DMS53 treated with DMSO at 0.1 percent for 48 hours (cell line): Measurements from ENCODE around the gene DHPS.

Experiments used
- DNase-seq: peaks from one replicate; lab custom pipeline; 2025; ENCODE audit not compliant: unreplicated experiment; lab: John Stamatoyannopoulos, UW

DHPS gene

DNA sequence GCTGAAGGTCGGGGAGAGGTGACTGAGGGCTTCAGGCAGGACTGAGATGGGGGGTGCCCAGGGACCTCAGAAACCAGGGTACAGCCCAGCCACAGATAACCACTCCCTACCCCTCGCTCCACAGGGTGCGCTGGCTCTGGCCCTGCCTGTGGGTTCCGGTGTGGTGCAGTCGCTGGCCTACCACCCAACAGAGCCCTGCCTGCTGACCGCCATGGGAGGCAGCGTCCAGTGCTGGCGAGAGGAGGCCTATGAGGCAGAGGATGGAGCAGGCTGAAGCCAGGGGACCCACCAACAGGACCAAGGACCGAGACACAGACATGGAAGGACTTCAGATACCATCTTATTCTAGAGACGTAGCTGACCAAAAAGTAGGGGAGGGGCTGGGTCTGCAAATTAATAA is 6.3 kb downstream of the DHPS start:
- no peak for DNase-seq

DNA sequence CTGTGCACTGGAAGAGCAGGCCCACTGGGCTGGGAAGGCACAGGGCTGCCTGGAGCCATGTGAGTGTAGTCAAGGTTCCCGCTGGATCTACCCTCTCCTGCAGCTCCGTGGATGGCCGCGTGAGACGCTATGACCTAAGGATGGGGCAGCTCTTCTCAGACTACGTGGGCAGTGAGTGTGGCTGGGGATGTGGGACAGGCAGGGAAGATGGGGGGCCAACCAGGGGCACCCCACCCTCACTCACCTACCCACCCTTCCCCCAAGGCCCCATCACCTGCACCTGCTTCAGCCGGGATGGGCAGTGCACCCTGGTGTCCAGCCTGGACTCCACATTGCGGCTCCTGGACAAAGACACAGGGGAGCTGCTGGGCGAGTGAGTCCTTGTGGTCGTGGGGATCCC is 8.9 kb downstream of the DHPS start:
- no peak for DNase-seq

DNA sequence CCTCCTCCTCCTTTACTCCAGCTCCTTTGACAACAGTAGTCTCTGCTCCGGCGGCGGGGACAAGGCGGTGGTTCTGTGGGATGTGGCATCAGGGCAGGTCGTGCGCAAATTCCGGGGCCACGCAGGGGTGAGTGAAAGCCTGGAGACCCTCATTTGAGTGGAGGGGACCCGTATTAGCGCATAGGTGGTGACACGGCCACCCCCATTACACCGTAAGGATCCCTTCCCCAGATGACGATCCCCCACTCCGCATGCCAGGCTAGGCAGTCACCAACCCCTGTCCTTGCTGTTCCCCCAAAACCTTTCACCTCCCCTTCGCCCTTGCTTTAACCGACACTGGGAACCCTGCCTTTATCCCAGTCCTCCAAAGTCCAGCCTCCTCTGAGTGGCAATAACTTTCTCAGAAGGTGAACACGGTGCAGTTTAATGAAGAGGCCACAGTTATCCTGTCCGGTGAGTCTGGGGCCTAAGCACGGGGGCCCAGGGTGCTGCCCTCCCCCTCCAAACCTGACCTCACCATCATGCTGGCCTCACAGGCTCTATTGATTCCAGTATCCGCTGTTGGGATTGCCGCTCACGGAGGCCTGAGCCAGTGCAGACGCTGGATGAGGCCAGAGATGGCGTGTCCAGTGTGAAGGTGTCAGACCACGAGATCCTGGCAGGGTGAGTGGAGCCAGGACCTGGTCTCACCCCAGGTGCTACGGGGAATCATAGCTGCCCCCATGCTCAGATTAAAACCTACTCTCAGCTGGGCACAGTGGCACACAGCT is 11.3 kb downstream of the DHPS start:
- no peak for DNase-seq

DNA sequence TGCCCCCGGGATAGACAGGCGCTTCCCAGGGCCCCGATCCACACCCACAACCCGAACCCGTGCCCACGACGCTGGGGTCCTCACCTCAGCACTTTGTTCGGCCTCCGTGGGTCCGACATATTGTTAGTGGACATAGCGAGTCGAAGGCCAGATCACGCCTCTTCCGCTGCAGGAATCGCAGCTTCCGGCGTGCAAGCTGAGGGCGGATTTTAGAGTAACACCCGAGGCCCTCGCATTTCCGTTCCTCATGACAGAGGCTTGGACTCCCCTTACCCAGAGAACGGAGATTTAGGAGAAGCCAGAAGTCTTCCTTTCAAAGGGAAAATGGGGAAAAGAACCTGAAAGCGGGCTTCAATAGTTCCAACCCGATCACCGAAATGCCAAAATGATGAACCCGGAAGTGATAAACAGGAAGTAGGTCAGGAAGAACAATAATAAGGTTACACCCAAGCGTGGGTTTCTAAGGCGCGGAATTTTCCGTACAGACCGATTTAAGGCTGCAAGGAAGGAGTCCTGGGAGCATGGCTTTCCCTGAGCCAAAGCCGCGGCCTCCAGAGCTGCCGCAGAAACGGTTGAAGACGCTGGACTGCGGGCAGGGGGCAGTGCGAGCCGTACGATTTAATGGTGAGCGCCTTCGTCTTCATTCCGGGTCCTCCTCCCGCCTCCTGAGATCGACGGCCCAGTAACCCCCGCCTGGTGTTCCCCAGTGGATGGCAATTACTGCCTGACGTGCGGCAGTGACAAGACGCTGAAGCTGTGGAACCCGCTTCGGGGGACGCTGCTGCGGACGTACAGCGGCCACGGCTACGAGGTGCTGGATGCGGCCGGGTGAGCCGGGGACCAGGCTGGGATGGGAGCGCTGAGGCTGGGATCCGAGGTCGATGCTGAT is 12.2 kb downstream of the DHPS start:
- peak; percentile 28 for DNase-seq

DNA sequence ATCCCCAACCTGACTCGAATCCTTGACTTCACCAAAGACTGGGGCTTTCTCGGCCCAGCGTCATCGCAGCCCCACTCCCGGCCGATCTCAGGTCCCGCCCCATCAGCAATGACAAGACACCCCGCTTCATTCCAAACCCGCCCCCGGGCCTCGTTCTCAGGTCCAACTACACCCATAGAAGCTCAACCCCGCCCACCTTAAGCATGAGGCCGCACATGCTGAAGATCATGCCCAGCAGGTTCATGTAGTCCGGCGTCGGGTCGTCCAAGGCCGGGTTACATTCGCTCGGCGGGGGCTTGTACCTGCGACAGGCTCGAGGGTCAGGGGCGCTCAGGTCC is 12.8 kb downstream of the DHPS start:
- no peak for DNase-seq

GRCh38 chr19:12668346-12668745 is 13.3 kb downstream of the DHPS start:
- DNase-seq = no peak

GRCh38 chr19:12667731-12668302 is 13.9 kb downstream of the DHPS start:
- DNase-seq = no peak

DNA sequence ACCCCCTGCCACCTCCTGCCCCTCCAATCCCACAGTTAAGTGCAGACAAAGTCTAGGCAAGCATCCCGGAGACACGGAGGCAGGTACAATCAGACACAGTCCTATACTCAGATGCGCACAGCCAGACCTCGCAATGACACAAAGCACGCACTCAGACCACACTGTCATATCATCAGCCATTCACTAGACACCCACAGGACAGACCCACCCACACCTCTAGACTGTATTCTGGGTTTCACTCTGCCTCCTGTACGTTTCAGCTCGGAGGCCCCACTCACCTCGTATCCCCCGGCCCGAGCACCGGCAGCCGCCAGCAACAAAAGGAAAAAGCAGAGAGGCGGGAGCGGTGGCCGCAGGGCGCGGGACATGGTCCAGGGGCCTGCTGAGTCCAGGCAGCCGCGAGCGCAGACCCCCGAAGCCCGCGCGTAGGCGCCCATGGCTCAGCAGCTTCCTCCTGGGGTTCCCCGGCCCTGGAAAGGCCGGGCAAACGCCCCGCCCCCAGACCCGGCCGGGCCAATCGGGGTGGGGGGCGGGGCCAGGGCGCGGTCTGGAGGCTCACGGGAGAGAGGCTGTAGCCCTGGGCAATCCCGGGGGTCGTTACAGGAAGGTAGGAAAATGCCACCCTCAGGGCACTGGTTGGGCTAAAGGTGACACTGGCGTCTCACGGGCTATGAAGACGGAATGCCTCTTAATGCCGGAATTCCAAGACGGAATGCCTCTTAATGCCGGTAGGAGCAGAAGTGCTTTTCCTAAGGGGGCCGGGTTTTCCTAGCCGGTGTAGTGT is 15.2 kb downstream of the DHPS start, which contains the start of the genes MAN2B1 and WDR83:
Gene MAN2B1, minus strand, starts transcription at position 478 of the 784 bp plus-strand sequence. Its CDS starts 41 bp downstream, at position 437.
Gene WDR83, plus strand, starts transcription at position 543 of the 784 bp plus-strand sequence. CDS start 2,984 bp downstream, outside the sequence.
- DNase-seq = peak; percentile 26

DNA sequence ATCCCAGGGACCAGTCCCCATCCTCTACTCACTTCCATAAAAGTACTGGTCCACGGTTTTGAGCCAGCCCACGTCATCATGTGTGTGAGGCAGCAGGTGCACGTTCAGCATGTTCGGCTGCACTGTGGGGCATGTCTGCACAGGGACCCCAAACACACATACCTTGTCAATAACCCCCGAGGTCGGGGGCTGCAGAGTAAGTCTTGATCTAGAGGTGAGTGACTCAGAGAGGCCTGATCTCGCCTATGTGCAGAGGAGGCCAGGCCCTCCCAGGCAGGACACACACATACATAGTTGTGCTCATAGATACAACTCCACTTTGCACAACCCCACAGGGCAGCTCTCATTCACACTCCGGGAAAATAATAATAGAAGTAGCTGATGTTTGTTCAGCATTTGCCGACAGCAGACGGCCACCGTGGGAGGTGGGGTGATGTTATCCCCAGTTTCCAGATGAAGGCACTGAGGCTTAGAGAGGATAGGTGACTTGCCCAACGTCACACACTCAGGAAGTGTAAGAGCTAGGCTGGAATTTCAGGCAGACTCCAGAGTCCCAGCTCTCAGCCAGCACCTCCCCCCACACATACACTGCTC is 15.9 kb downstream of the DHPS start:
- DNase-seq = no peak

DNA sequence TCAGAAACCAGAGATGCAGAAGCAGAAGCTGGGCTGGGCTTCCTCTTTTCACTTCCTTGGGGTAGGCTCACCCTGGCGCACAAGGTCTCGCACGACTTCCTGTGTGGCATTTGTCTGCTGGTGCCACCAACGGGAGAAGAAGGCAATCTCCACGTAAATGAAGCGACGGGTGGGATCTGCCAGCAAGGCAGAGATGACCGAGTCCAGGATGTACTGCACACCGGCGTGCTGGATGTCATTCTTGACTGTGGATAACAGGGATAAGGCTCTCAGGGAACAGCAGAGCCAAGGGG is 16.5 kb downstream of the DHPS start:
- DNase-seq = no peak

- DNase-seq = no peak
Observed at GRCh38 chr19:12664406-12665280, 17.0 kb downstream of the DHPS start.

GRCh38 chr19:12660980-12661379 is 20.7 kb downstream of the DHPS start:
- DNase-seq = no peak

- DNase-seq = no peak
Observed at GRCh38 chr19:12657966-12658365, 23.7 kb downstream of the DHPS start.

- no peak for DNase-seq
Observed at GRCh38 chr19:12656899-12657571, 24.6 kb downstream of the DHPS start.

- DNase-seq = no peak
Observed at GRCh38 chr19:12655546-12655945, 26.1 kb downstream of the DHPS start.

GRCh38 chr19:12652219-12652618 is 29.5 kb downstream of the DHPS start:
- no peak for DNase-seq

- DNase-seq = no peak
Observed at GRCh38 chr19:12649941-12650340, 31.7 kb downstream of the DHPS start.

- peak; percentile 30 for DNase-seq
Observed at GRCh38 chr19:12648088-12648487, 33.6 kb downstream of the DHPS start.

- DNase-seq = peak; percentile 58
Observed at GRCh38 chr19:12647490-12648071, 34.1 kb downstream of the DHPS start.
